ES-I3 (cell line): Measurements from ENCODE around the gene CDC14B.
"Not testable (repeated sequence)": the region's sequence is repeated elsewhere in the genome, so short reads cannot be mapped to it uniquely, and the experiment has no call there.

ENCODE experiments used
- H3K36me3 ChIP-seq: 2 replicates; pipeline ENCODE4 v1.6.1; 2013; ENCODE audit warnings: mild to moderate bottlenecking, low read length, control low read depth, moderate library complexity; ENCODE audit not compliant: insufficient read depth
- H3K4me1 ChIP-seq: 2 replicates; pipeline ENCODE4 v1.6.1; 2013; ENCODE audit warnings: mild to moderate bottlenecking, control low read depth, low read length; ENCODE audit not compliant: insufficient read depth
- H3K9ac ChIP-seq: 2 replicates; pipeline ENCODE4 v1.6.1; 2013; ENCODE audit warnings: low read depth, mild to moderate bottlenecking, low read length, moderate library complexity
- H3K9me3 ChIP-seq: 2 replicates; pipeline ENCODE4 v1.6.1; 2013; ENCODE audit warnings: mild to moderate bottlenecking, low read length, moderate library complexity; ENCODE audit not compliant: control insufficient read depth, insufficient read depth

Gene CDC14B

DNA sequence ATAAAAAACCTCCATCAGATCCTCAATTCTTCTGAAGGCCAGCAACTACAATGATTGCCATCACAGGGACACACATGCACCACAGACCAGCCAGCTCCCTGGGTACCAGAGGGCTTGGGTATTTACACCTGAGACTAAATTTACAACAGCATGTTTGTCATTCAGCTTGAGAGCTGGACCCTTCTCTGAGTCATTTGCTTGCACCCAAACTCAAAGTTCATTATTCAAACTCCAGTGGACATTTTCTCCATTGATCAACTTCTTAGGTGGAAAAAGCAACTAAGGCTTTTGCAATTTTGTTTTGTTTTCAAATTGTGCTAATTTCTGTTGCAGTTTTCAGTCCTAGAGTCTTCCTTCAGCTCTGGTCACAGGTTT, 116.3 kb downstream of the CDC14B start:
- H3K4me1 ChIP-seq = peaks cover 24% of the 10 kb centered on the region; the same call in 1 of the 2 replicates
- not testable (repeated sequence) for H3K9me3 ChIP-seq, H3K9ac ChIP-seq, H3K36me3 ChIP-seq

DNA sequence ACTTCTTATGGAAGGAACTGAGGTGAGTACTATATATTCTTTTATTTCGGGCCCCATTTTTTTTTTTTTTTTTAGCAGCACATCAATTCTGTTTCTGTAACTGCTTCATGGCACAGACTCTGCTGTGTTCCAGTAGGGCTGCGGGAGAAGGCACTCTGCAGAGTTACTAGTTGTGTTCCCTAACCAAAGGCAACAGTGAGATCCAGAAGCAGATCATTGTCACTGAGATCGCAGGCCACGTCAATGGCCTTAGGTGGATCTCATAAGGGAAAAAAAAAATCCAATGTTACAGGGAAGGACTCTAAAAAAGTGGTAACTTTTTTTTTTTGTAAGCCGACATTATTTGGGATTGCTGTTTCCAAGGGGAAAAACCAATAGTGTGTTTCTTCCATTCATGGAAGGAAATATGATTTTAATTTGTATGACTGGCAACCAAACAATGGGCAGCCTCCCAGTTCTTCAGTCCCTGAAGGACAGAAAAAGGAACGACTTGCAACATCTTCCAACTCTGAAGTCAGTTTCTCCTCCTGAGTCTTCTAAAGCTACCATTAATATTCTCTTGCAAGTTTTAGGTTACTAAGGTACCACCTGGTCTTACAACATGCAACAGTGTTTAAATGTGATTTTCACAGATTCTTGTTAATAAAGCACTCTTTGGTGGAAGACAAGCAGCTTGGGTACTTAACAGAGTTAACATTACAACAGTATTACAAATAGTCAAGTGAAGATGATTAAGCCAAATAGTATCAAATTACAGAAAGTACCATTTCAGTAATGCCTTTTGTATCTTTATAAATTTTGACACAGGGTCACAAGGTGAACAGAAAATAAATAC, 116.9 kb downstream of the CDC14B start:
- no peaks in the 10 kb centered on the region; the same call in 1 of the 2 replicates for H3K36me3 ChIP-seq
- H3K9ac ChIP-seq = no peak overlapping the region
- H3K9me3 ChIP-seq = no peaks in the 10 kb centered on the region
- H3K4me1 ChIP-seq = peaks cover 24% of the 10 kb centered on the region; the same call in 1 of the 2 replicates

DNA sequence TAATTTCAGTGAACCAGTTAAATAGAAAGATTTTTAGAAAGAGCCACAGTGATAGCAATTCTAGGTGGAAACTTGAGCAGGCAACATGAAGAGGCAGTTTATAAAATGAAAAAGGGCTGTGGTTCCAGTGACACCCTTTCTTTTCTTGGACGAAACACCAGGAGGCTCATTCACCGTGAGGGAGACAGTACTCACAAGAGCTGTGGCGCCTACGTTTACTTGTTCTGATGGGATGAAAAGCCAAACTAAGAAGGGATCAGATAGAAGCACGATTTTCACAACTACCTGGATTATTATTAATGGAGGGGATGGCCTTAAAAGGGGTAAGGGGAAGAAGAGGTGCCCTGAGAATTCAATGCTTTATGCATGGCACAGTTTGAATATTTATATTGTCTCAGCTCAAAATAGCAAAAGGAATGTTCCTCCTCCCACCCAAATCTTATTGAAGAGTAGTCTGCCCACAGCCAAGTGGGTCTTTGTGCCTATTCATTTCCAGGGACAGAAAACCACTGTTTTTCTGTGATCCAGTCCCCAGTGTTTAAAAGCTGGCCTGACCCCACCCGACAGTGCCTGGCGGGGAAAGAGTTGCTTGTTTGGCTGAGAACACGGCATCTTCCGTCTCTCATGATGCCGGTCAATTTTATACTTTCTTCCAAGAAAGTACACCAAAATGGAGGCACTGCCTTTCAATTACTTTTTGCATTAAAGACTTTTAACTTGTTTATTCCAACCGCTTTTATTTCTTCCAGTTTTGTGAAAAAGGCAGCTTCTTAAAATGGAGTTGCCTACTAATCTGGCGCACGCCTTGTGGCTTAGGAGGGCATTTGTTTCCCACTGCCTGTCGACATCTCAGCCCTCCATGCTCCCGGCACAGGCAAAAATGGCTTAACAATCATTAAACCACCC, 117.8 kb downstream of the CDC14B start:
- H3K9me3 ChIP-seq = no peaks in the 10 kb centered on the region
- H3K9ac ChIP-seq = no peak overlapping the region
- no peaks in the 10 kb centered on the region; the same call in 1 of the 2 replicates for H3K36me3 ChIP-seq
- peaks cover 24% of the 10 kb centered on the region; the same call in 1 of the 2 replicates for H3K4me1 ChIP-seq

DNA sequence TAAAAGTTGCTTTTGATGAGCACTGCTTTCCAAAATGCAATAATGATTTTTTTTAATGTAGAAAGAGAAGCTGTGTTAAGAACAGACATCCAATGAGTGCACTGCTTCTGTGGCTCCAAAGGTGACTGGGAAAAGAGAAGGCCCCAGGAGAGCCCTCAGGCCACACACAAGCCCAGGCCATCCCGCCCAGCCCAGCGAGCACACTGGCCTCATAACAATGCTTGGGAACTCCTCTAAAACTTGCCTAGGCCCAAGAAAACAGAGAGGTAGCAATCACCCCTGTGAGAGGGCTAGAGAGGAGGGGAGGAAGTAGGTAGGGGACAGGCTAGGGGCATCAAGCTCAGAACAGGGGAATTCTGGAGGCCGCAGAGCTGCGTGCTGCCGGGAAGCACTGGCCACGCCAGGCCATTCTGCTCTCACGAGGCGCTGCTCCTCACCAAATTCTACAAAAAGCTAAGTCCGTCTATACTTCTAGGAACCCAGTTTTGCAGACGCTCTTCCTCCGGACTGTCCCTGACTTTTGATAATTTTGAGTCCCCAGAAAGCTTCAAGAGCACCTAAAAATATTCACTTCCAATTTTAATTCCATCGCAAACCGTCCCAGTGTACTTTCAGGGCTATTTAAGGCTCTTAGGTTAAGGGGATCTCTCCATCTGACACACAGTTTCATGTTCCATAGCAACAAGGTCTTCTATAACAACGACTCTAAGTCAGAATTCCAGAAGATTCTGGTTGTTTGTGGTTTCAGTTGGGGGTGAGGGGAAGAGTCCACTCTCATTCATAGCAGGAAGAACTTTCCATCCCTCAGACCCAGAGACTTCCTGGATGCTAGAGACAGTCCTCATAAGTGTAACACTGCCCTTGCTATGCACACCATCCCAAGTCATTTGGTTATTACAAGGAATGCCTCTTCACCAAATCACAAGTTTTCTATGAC, 118.7 kb downstream of the CDC14B start:
- Histone ChIP-seq H3K36me3 (no peaks in the 10 kb centered on the region), H3K4me1 (peaks cover 24% of the 10 kb centered on the region; the same call in 1 of the 2 replicates), H3K9me3 (no peaks in the 10 kb centered on the region), H3K9ac (no peak overlapping the region)

DNA sequence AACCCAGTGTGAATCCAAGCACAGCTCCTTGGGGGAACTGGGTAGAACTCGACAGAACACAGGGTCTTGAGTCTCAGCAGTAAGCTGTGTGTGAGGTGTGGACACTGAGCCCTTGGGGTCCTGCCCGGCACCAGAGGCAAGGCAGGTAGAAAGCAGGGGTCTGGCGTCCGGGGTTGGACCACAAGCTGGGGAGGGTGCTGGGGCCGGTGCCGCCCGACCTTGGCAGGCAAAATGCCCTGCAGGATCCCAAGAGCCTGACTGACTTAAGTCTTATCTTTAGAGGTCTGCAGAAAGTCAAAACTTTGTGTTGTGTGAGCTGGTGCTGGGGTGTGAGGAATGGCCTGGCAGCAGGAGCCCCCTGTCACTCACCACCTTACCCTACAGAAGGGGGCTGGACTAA, 120.4 kb downstream of the CDC14B start:
- peaks cover 26% of the 10 kb centered on the region; the same call in 1 of the 2 replicates for H3K4me1 ChIP-seq
- no peaks in the 10 kb centered on the region for H3K9me3 ChIP-seq
- H3K36me3 ChIP-seq = no peaks in the 10 kb centered on the region
- no peak overlapping the region for H3K9ac ChIP-seq

DNA sequence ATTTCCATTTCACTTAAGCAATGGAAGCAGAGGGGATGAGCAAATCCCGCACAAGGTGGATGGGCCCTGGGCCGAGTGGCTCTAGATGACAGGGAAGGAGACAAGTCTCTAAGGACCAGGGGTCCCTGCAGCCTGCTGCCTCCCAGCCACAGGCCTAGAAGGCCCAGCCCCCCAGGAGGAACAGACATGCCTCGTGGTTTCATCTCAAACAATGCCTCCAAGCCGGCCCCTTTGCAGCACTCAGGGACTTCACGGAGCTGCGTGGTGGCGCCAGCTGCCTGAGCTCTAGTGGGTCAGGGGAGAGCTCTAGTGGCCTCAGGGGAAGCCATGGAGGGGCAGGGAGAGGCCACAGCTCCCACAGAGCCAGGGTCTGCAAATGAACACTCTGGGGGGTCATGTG, 120.8 kb downstream of the CDC14B start:
- H3K36me3 ChIP-seq = no peaks in the 10 kb centered on the region
- H3K4me1 ChIP-seq = peaks cover 28% of the 10 kb centered on the region; the same call in 1 of the 2 replicates
- no peaks in the 10 kb centered on the region for H3K9me3 ChIP-seq
- H3K9ac ChIP-seq = no peak overlapping the region

DNA sequence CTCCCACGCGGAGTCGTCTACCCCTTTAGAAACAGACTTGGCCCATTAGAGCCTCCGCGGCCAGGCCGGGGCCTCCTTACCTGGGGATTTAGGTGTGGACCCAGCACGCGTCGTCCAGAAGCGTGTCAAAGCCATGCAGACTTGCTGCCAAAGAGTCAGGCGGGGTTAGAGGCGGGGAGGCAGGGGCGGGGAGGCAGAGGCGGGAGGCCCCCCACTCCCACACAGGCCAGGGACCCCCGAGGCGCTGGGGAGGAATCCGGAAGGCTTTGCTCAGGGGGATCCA, 122.6 kb downstream of the CDC14B start:
- H3K36me3 ChIP-seq = no peaks in the 10 kb centered on the region; the same call in 1 of the 2 replicates
- no peak overlapping the region for H3K9ac ChIP-seq
- H3K4me1 ChIP-seq = peaks cover 22% of the 10 kb centered on the region; the same call in 1 of the 2 replicates
- no peaks in the 10 kb centered on the region for H3K9me3 ChIP-seq

DNA sequence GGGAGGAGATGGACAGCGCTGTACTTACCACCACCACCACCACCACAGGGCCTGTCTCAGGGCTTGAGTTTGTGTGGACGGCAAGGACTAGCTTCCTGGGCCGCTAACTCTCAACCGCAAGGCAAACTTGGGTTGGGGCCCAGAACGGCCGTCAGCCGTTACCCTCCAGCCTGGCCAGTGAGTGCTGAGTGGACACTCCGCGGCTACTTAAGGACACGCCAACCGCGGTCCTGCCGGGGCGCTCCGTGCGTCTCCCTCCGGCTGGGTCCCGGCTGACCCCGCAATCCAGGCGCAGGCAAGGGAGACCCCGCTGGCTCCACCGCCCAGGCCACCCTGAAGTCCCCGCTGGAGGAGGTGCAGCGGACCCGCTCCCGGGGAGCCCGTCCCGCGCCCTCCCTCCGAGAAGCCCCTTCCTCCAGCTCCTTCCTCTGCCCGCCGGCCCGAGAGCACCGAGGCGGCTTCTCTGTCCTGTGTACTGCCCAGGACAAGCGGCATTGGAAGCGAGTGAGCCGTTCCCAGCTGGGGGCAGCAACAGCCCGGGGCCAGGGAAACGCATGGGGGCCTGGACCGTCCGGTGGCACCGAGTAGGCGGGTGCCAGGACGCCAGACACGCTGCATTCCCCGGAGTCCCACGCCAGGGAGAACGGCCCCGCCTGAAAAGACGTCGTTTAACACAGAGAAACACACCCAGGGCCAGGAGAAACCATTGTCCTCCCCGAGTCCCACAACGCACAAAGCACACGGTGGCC, 123.1 kb downstream of the CDC14B start:
- Histone ChIP-seq H3K9me3 (no peaks in the 10 kb centered on the region), H3K9ac (no peak overlapping the region), H3K4me1 (peaks cover 19% of the 10 kb centered on the region; the same call in 1 of the 2 replicates), H3K36me3 (no peaks in the 10 kb centered on the region; the same call in 1 of the 2 replicates)

DNA sequence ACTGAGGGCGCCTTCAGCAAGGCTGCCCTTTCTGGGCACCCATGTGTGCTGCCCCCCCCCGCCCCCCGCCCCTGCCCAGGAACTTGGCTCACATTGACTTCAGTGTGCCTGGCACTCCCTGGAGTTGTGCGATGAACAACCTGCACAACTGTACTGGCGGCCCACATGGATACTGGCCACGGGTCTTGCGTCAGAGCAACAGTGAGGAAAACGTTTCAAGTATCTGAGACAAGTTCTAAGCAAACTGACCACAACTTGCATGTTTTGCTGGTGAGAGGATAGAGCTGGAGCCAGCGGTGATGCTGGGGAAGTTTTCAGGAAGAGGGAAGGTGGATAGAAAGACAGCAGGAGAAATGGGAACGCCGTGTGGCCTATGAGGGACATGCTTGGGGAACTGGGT, 124.3 kb downstream of the CDC14B start:
- Histone ChIP-seq H3K36me3 (peaks cover 9% of the 10 kb centered on the region), H3K9ac (no peak overlapping the region), H3K4me1 (peaks cover 10% of the 10 kb centered on the region; the same call in 1 of the 2 replicates), H3K9me3 (no peaks in the 10 kb centered on the region)

DNA sequence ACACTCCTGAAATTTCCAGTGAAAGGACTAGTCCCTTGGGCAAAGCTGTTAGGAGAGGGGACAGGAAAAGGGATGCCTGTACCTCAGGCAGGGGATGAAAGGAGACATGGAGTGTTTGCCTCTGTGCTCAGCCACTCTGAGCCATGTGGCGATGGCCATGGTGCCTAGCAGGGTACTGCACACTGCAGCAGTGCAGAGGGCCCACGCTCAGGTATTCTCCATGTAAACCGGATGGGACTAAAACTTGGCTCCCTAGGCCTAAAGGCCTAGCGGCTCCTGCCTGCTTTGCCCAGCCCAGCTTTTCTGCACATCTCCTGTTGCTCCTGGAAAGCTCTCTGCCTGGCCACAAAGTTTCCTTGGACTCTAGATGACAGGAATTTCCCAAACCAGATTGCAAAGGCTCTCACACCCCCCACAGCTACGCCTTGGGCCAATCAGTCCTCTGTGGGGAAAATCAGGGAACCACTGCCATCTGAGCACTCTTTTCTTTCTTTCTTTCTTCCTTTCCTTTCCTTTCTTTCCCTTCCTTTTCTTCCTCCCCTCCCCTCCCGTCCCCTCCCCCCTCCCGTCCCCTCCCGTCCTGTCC, 125.3 kb downstream of the CDC14B start:
- Histone ChIP-seq H3K36me3 (peaks cover 11% of the 10 kb centered on the region), H3K9me3 (no peaks in the 10 kb centered on the region), H3K4me1 (peaks cover 10% of the 10 kb centered on the region; the same call in 1 of the 2 replicates), H3K9ac (no peak overlapping the region)

DNA sequence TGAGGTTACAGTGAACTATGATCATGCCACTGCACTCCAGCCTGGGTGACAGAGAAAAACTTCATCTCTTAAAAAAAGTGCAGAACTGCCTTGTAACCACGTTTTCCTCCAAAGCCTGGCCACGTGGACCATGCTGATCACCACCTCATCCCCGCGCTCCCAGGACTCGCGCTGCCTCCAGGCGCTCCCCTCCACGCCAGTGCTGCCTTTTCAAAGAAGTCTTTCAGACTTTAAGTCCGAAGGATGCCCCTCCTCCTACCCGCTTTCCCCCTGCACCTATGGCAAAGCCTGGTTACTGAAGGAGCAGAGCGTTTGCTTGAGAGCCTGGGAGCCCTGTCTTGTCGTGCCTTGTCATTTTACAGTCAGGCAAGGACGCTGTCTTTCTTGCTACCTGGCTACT, 125.9 kb downstream of the CDC14B start:
- Histone ChIP-seq H3K36me3 (peaks cover 11% of the 10 kb centered on the region), H3K9ac (no peak overlapping the region), H3K9me3 (no peaks in the 10 kb centered on the region), H3K4me1 (peaks cover 6% of the 10 kb centered on the region; the same call in 1 of the 2 replicates)

DNA sequence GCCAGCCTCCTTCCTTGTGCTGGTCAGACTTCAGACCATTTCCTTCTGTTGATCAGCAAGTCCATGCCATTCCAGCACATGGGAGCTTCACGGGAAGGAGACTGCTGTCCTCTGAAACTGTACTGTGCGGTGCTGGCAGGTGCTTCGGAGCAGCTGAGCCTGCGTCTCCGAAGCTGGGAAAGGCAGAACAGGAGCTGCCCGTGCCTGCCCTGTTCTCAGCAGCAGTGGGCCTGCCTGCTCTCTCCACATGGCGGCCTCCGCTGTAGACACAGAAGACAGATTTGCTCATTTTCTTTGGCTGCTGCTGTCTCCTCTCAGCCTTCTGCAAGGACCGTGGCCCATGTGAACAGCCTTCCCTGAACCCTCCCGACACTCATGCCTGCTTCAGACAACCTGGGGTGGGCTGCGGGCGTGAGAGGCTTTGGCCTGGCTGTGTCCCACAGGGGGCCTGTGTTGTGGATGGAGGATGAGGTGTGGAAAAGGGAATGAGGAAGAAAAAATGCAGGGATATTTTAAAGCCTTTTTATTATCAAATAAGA, 126.6 kb downstream of the CDC14B start:
- Histone ChIP-seq H3K9me3 (no peaks in the 10 kb centered on the region), H3K4me1 (peaks cover 5% of the 10 kb centered on the region; the same call in 1 of the 2 replicates), H3K36me3 (peaks cover 17% of the 10 kb centered on the region), H3K9ac (no peak overlapping the region)
